ENCODE measurements around the gene NTM. TPM values are rescaled to one million over a fixed set of nuclear protein-coding genes. Genes with fewer than 3 reads are reported as not detected.

The NTM gene
- total and polyA plus RNA-seq, 2 donors = 3.8 to 27.8 TPM

DNA sequence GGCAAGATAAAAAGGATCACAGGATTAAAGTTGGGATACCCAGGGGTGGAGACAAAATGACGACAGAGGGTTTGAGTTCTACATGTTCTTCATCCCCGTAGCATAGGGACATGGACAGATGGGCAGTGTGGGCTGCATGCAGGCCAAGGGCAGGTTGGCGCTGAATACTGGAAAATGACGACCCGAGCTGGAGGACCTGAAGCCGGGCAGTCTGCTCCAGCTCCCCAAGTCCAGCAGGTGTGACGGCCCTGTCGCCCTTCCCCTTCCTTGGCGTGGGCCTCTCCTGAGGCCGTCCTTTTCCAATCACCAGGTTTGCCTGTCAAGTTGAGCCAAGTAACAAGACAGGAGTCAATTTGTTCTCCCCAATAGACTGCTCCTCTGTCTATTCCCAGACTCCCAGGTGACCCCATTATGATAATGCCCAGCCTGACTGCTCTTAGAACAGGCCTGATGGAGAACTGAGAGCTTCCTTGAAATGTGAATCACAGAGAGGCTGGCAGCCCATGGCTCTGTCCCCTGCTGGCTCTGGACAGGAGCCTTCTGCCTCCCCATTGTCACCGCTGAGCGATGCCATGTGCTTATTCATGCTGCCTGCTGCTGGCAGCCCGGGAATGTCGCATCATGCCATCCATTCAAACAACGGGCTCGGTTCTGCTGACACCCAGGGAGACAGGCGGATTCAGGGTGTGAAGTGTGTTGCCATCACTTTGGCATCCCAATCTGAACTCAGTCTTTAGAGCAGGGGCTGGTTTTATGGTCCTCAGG, 392.1 kb downstream of the NTM start:
- Histone ChIP-seq H3K4me1 (ENCODE audit: insufficient read depth) (no peaks in the 10 kb centered on the region), H3K36me3 (ENCODE audit: insufficient read depth) (no peaks in the 10 kb centered on the region), H3K27ac (ENCODE audit: low read depth) (no peak overlapping the region), H3K4me3 (ENCODE audit: low read depth, low read length) (no peak overlapping the region)
- 97% methylated on average over 17 of the region's 17 CpGs for WGBS
- DNase-seq (ENCODE audit: extremely low spot score) = no peak

DNA sequence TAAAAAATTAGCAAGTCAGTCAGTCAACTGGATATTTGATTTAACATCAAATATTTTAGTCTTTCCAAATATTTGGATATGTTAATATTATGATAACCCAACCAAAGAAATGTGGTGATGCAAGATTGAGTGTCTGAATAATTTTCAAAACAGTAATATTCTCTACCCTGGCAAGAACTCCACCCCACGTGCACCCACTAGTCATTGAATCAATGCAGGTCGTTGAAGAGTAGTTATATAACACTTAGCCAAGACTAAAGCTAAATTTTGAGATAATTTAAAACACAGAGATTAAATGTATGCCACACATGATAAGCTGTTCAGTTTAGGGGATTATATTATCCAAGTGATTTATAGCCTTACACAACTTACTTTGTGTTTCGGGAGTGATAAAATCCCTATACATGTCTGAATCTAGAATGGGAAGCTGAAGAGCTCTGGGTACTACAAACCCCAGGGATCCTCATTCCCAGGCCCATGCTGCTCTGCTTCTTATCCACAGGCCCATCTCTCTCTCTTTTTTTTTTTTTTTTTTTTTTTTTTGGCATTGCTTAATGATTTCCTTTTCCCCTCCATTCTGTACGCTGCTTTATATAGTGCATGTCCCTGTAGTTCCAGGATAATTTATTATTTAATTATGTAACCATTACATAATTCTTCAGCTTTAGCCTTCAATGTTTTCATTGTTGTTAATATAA, 392.9 kb downstream of the NTM start:
- DNase-seq (ENCODE audit: extremely low spot score) = no peak
- 30% methylated on average over 4 of the region's 4 CpGs for WGBS
- no peaks in the 10 kb centered on the region for H3K36me3 ChIP-seq (ENCODE audit: insufficient read depth)
- no peak overlapping the region for H3K27ac ChIP-seq (ENCODE audit: low read depth)
- no peak overlapping the region for H3K4me3 ChIP-seq (ENCODE audit: low read depth, low read length)
- no peaks in the 10 kb centered on the region for H3K4me1 ChIP-seq (ENCODE audit: insufficient read depth)

DNA sequence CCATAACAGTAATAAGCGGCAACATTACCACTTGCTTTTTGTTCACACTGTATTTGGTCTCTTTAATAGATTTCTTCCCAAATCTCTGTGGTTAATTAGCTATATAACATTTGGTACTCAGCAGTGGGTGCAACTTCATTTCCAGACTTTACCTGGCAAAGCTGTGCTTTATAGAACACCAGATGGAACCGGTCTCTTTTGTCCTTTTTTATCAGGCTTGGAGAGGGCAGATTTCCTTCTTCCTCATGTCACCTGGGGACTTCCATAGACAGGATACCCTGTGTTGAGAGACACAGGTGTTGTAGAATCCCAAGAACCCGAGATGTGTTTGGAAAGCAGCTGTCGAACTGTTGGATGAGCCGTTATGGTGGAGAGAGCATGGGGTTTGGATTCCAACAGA, 393.7 kb downstream of the NTM start:
- WGBS = 93% methylated on average over 5 of the region's 5 CpGs

DNA sequence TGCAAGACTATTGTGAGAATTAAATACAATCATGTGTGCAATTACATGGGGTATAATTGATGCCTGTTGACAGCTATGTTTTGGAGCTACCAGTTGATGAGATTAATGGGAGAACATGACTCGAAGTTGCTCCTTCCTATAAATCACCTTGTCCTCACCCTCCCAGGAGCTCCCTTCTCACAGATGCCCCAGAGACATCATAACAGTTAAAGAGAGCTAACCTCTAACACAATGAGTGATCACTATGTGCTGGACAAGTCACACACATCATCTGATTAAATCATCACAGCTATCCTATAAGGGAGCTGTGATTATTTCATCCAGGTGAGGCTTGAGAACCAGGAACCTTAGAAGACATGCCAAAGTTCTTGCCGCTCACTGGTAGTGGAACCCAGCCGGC, 394.2 kb downstream of the NTM start:
- Histone ChIP-seq H3K4me3 (ENCODE audit: low read depth, low read length) (no peak overlapping the region), H3K27ac (ENCODE audit: low read depth) (no peak overlapping the region), H3K36me3 (ENCODE audit: insufficient read depth) (no peaks in the 10 kb centered on the region), H3K4me1 (ENCODE audit: insufficient read depth) (no peaks in the 10 kb centered on the region)
- WGBS = 74% methylated on average over 3 of the region's 3 CpGs
- DNase-seq (ENCODE audit: extremely low spot score) = no peak

More for the DNA sequence above, 393.7 kb downstream of the NTM start:
- Histone ChIP-seq H3K4me3 (ENCODE audit: low read depth, low read length) (no peak overlapping the region), H3K27ac (ENCODE audit: low read depth) (no peak overlapping the region), H3K36me3 (ENCODE audit: insufficient read depth) (no peaks in the 10 kb centered on the region), H3K4me1 (ENCODE audit: insufficient read depth) (no peaks in the 10 kb centered on the region)
- DNase-seq (ENCODE audit: extremely low spot score) = no peak

DNA sequence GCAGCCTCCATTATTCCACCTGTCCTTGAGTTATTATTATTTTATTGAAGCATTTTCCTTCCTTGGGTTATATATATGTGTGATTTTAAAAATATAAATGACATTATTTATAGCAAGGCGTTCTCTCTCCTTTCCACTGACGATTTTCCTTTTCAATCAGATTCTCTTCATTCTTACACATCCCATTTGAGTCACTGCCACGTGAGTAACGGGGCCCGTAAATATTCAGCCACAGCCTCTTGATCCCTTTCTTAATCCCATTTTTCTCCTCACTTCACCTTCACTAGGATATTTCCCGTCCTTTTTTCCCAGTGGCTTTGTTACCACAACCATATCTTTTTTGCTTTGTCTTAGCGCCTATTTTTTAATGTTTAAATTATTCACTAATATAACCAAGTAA, 396.2 kb downstream of the NTM start:
- no peaks in the 10 kb centered on the region for H3K4me1 ChIP-seq (ENCODE audit: insufficient read depth)
- H3K27ac ChIP-seq (ENCODE audit: low read depth) = no peak overlapping the region
- H3K4me3 ChIP-seq (ENCODE audit: low read depth, low read length) = no peak overlapping the region
- no peaks in the 10 kb centered on the region for H3K36me3 ChIP-seq (ENCODE audit: insufficient read depth)
- 77% methylated on average over 7 of the region's 7 CpGs for WGBS
- DNase-seq (ENCODE audit: extremely low spot score) = no peak

DNA sequence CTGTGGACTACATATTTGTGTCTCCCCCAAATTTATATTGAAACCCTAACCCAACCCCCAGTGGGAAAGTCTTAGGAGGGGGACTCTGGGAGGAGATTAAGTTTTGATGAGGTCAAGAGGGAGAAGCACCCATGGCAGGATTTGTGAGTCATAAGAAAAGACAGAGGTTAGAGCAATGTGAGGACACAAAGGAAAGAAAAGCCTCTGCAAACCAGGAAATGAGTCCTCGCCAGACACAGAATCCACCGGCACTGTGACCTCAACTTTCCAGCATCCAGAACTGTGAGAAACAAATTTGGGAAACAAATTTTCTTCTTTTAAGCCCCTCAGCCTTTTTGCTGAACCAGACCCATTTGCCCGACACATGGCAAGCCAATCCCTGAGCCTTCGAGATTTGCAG, 397.0 kb downstream of the NTM start:
- Histone ChIP-seq H3K4me1 (ENCODE audit: insufficient read depth) (no peaks in the 10 kb centered on the region), H3K27ac (ENCODE audit: low read depth) (no peak overlapping the region), H3K36me3 (ENCODE audit: insufficient read depth) (no peaks in the 10 kb centered on the region), H3K4me3 (ENCODE audit: low read depth, low read length) (no peak overlapping the region)
- WGBS = 80% methylated on average over 4 of the region's 4 CpGs
- DNase-seq (ENCODE audit: extremely low spot score) = no peak

DNA sequence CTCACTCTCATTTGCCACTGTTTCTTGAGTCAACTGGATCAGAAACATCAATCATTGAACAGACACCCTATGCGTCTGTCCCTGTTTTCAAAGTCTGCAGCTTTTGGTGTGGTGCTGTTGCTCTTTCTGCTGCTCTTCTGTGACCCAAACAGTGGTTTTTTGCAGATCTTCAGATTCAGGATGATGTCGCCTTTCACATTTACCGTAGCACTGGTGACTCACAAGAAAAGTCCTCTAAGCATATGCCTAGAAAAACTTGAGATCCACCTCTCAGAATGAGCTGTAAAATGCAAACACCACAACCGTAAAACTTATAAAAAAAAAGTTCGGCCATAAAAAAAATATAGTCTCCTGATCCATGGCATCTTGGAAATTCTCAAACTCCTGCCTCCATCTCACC, 400.4 kb downstream of the NTM start:
- H3K27ac ChIP-seq (ENCODE audit: low read depth) = no peak overlapping the region
- no peaks in the 10 kb centered on the region for H3K36me3 ChIP-seq (ENCODE audit: insufficient read depth)
- H3K4me3 ChIP-seq (ENCODE audit: low read depth, low read length) = no peak overlapping the region
- H3K4me1 ChIP-seq (ENCODE audit: insufficient read depth) = no peaks in the 10 kb centered on the region
- no peak for DNase-seq (ENCODE audit: extremely low spot score)
- 71% methylated on average over 5 of the region's 5 CpGs for WGBS

DNA sequence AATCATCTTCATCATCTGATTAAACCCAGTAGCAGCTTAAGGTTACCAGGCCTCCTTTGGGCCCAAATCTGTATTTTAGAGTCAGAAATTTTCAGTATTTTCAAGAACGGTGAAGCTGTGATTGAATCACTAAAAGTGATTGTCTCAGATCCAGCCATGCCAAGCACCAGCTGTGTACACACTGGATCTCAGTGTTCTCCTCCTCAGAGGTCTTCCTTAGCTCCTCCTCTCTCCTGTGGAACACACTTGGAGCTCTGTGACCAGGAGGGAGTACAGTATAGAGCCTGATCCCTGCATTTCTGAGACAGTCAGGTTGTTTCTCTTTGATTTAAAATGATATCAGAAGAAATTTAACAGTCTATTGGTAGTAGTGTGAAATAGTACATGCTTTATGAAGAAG, 401.1 kb downstream of the NTM start:
- WGBS = 85% methylated on average over 1 of the region's 1 CpG
- no peak overlapping the region for H3K4me3 ChIP-seq (ENCODE audit: low read depth, low read length)
- no peaks in the 10 kb centered on the region for H3K4me1 ChIP-seq (ENCODE audit: insufficient read depth)
- H3K27ac ChIP-seq (ENCODE audit: low read depth) = no peak overlapping the region
- H3K36me3 ChIP-seq (ENCODE audit: insufficient read depth) = no peaks in the 10 kb centered on the region
- DNase-seq (ENCODE audit: extremely low spot score) = no peak

DNA sequence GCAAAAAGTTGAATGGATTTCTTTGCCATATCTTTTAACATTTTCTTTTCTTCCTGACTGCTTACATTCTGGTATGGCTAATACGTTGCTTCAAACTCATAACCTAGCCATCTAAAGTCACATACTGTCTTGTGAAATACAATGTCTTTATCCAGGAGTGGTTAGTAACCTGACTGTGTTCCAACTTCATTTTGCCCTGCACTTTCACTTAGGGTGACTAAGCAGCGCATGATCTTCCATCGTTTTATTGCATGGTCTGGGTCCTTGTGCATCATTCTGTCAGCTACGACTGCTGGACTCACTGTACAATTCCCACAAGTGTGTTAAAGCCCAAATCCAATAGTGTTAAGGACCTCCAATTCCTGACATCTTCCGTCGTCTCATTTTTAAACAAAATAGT, 403.2 kb downstream of the NTM start:
- no peaks in the 10 kb centered on the region for H3K4me1 ChIP-seq (ENCODE audit: insufficient read depth)
- no peak for DNase-seq (ENCODE audit: extremely low spot score)
- H3K27ac ChIP-seq (ENCODE audit: low read depth) = no peak overlapping the region
- no peak overlapping the region for H3K4me3 ChIP-seq (ENCODE audit: low read depth, low read length)
- 69% methylated on average over 6 of the region's 6 CpGs for WGBS
- no peaks in the 10 kb centered on the region for H3K36me3 ChIP-seq (ENCODE audit: insufficient read depth)

DNA sequence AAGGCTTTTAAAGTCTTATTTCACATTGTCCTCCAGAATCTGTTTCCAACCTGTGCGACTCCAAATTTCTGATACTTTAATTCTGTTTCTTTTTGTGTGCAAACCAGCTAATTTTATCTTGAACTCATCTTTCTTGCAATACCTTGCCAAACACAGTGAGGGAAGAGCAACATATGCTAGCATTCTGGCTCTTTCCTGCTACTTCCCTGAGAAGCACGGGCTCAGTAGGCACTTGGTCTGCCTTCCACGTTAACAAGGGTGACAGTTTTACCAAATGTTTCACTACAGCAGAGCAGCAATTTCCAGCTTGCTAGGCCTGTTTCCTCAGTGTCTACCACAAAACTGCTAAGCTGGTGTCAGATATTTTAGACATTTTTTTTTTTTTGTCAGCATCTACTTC, 405.8 kb downstream of the NTM start:
- Histone ChIP-seq H3K4me3 (ENCODE audit: low read depth, low read length) (no peak overlapping the region), H3K4me1 (ENCODE audit: insufficient read depth) (no peaks in the 10 kb centered on the region), H3K27ac (ENCODE audit: low read depth) (no peak overlapping the region), H3K36me3 (ENCODE audit: insufficient read depth) (no peaks in the 10 kb centered on the region)
- no peak for DNase-seq (ENCODE audit: extremely low spot score)
- WGBS = 76% methylated on average over 3 of the region's 3 CpGs

DNA sequence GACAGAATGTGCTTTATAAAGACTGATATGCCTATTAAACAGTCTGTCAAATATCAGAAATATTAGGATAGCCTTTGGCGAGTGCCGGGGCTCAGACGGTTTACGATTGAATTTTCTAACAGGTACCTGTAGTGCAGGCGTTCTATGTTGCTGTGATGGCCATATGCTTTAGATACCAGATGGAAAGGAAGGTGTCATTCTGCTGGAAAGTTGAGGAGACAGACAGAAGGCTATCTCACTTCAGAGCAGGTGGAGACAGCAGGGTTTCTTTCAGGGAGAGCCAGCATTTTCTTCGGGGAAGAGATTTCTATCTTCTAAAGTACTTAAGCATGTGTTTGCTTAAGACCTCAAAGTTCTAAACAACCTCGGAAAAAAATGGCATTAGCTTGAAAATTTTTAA, 415.4 kb downstream of the NTM start:
- no peaks in the 10 kb centered on the region for H3K36me3 ChIP-seq (ENCODE audit: insufficient read depth)
- no peak overlapping the region for H3K27ac ChIP-seq (ENCODE audit: low read depth)
- no peak for DNase-seq (ENCODE audit: extremely low spot score)
- WGBS = 65% methylated on average over 7 of the region's 7 CpGs
- no peaks in the 10 kb centered on the region for H3K4me1 ChIP-seq (ENCODE audit: insufficient read depth)
- H3K4me3 ChIP-seq (ENCODE audit: low read depth, low read length) = no peak overlapping the region

DNA sequence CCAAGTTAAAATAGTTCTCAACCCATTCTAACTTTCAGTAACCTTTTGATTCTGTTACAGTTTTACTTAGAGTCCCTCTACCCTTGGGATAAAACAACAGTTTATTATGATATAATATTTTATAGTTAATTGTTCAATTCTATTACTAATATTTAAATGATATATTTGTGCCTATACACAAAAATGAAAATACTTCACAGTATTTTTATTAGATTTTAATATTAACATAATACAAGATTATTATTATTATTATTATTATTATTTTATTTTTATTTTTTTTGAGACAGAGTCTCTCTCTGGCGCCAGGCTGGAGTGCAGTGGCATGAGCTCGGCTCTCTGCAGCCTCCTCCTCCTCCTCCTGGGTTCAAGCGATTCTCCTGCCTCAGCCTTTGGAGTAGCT, 416.7 kb downstream of the NTM start:
- H3K4me3 ChIP-seq (ENCODE audit: low read depth, low read length) = no peak overlapping the region
- no peaks in the 10 kb centered on the region for H3K36me3 ChIP-seq (ENCODE audit: insufficient read depth)
- no peak overlapping the region for H3K27ac ChIP-seq (ENCODE audit: low read depth)
- 54% methylated on average over 3 of the region's 3 CpGs for WGBS
- no peak for DNase-seq (ENCODE audit: extremely low spot score)
- H3K4me1 ChIP-seq (ENCODE audit: insufficient read depth) = no peaks in the 10 kb centered on the region

DNA sequence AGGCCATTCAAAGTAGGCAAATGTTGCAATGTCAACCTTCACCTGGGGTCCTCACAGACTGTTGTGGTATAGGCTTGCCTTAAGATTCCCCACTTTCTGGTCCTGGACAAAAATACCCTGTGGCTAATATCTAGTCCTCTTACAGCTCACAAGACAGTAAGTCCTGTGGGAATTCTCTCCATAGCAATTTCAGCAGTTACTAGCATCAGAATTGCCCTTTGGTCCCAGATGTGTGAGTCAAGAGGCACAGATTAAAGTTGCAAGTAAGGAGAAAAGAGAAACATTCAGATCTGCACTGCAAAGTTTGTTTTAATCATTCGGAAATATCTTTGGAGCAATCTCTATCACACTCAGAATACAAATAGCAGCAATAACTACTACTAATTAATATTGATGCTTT, 420.2 kb downstream of the NTM start:
- Histone ChIP-seq H3K4me1 (ENCODE audit: insufficient read depth) (no peaks in the 10 kb centered on the region), H3K27ac (ENCODE audit: low read depth) (no peak overlapping the region), H3K4me3 (ENCODE audit: low read depth, low read length) (no peak overlapping the region), H3K36me3 (ENCODE audit: insufficient read depth) (no peaks in the 10 kb centered on the region)
- 66% methylated on average over 1 of the region's 1 CpG for WGBS
- DNase-seq (ENCODE audit: extremely low spot score) = no peak

DNA sequence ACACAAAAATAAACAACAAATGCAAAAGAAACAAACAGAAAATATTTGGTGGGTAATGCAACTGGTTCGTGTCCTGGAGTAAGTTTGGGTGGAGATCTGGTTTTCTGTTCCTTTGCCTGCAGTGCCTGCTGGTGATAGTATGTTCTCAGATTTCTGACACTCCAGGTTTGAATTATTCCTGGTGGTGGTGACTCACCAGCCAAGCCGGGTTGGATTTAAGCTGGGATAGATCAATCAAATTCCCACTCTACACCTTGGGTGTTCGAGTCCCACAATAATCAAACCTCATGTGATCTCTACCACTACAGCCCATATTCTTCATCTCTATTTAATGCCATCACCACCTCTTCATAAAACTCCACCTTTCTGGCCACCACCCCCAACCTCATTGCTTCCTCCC, 421.8 kb downstream of the NTM start:
- no peak for DNase-seq (ENCODE audit: extremely low spot score)
- no peaks in the 10 kb centered on the region for H3K4me1 ChIP-seq (ENCODE audit: insufficient read depth)
- no peak overlapping the region for H3K4me3 ChIP-seq (ENCODE audit: low read depth, low read length)
- H3K27ac ChIP-seq (ENCODE audit: low read depth) = no peak overlapping the region
- 78% methylated on average over 3 of the region's 3 CpGs for WGBS
- no peaks in the 10 kb centered on the region for H3K36me3 ChIP-seq (ENCODE audit: insufficient read depth)
